Dermis microvascular lymphatic vessel endothelial cell (primary cell): ENCODE measurements around the gene LUZP1. TPM values are rescaled to one million over a fixed set of nuclear protein-coding genes. Genes with fewer than 3 reads are reported as not detected.

Source experiments
- total RNA-seq: library from RNA; depleted of rRNA; stranded (reverse); fragments of >200 nt; gene quantifications from 2 replicates; pipeline ENCODE4 v1.2.1, GENCODE V29; 2014

LUZP1 gene
- total RNA-seq, 1 donor from 2014 or later, result 29.1 TPM

Other genes starting within 250 kb of the LUZP1 start
- not detected in 2 replicates for gene LACTBL1, start 196.0 kb downstream of the LUZP1 start, total RNA-seq
- not detected in 2 replicates for gene TEX46, start 153.0 kb downstream of the LUZP1 start, total RNA-seq
- gene KDM1A, start 149.4 kb downstream of the LUZP1 start, total RNA-seq, result 85.7 and 97.2 TPM in 2 replicates
- gene HTR1D, start 48.6 kb upstream of the LUZP1 start, total RNA-seq, result 0.13 TPM in 2 replicates
- gene HNRNPR, start 175.4 kb upstream of the LUZP1 start, total RNA-seq, result 64.0 and 69.2 TPM in 2 replicates
- 16.8 and 18.5 TPM in 2 replicates for gene ZNF436, start 201.0 kb upstream of the LUZP1 start, total RNA-seq